GM18951 (cell line): ENCODE results near the gene ATXN7L1.

Source experiments
- POLR2A ChIP-seq: IDR thresholded peaks from 4 replicates; pipeline ENCODE4 v1.6.1; 2011; ENCODE audit warnings: mild to moderate bottlenecking; ENCODE audit not compliant: insufficient read length, insufficient read depth; ENCODE audit errors: extremely low read depth
- in situ Hi-C: fragments of 300-500 bp; cut with MboI; formaldehyde crosslinking; loops from one replicate; pipeline ENCODE4 v1.12.0; 2022; ENCODE audit warnings: low sequenced_read_pairs, mixed read lengths, inconsistent platforms; ENCODE audit not compliant: unreplicated experiment

The ATXN7L1 gene

GRCh38 chr7:105656922-105657521, 219.4 kb downstream of the ATXN7L1 start:
- no peak for TF ChIP-seq POLR2A
- in situ Hi-C loops, result loop anchor here (25.0 kb wide), 1 partner anchor 505 kb away; no protein-coding TSS in a partner anchor

- in situ Hi-C loops, result loop anchor here (25.0 kb wide), 1 partner anchor 507 kb away; no protein-coding TSS in a partner anchor
- no peak for TF ChIP-seq POLR2A
Measured at GRCh38 chr7:105655500-105656380, 220.7 kb downstream of the ATXN7L1 start.

- in situ Hi-C loops, result loop anchor here (25.0 kb wide), 1 partner anchor 507 kb away; no protein-coding TSS in a partner anchor
- TF ChIP-seq POLR2A, result no peak
Measured at GRCh38 chr7:105655067-105655466, 221.3 kb downstream of the ATXN7L1 start.

- TF ChIP-seq POLR2A, result no peak
- in situ Hi-C loops, result loop anchor here (25.0 kb wide), 1 partner anchor 508 kb away; no protein-coding TSS in a partner anchor
Measured at GRCh38 chr7:105654095-105654686, 222.2 kb downstream of the ATXN7L1 start.

GRCh38 chr7:105653441-105654005, 222.9 kb downstream of the ATXN7L1 start:
- TF ChIP-seq POLR2A, result no peak
- in situ Hi-C loops, result loop anchor here (25.0 kb wide), 1 partner anchor 509 kb away; no protein-coding TSS in a partner anchor

- in situ Hi-C loops, result loop anchor here (25.0 kb wide), 1 partner anchor 510 kb away; no protein-coding TSS in a partner anchor
- no peak for TF ChIP-seq POLR2A
Measured at GRCh38 chr7:105652359-105652993, 223.9 kb downstream of the ATXN7L1 start.

GRCh38 chr7:105651798-105652197, 224.6 kb downstream of the ATXN7L1 start:
- in situ Hi-C loops, result loop anchor here (25.0 kb wide), 1 partner anchor 511 kb away; no protein-coding TSS in a partner anchor

GRCh38 chr7:105650382-105650970, 225.9 kb downstream of the ATXN7L1 start:
- in situ Hi-C loops, result loop anchor here (25.0 kb wide), 1 partner anchor 512 kb away; no protein-coding TSS in a partner anchor
- TF ChIP-seq POLR2A, result no peak

More at GRCh38 chr7:105651798-105652197, 224.6 kb downstream of the ATXN7L1 start:
- TF ChIP-seq POLR2A, result no peak

GRCh38 chr7:105649727-105650381, 226.5 kb downstream of the ATXN7L1 start:
- TF ChIP-seq POLR2A, result no peak
- in situ Hi-C loops, result loop anchor here (25.0 kb wide), 1 partner anchor 512 kb away; no protein-coding TSS in a partner anchor

GRCh38 chr7:105648561-105649401, 227.6 kb downstream of the ATXN7L1 start:
- TF ChIP-seq POLR2A, result no peak
- in situ Hi-C loops, result no loop called here

- in situ Hi-C loops, result no loop called here
- TF ChIP-seq POLR2A, result no peak
Measured at GRCh38 chr7:105647591-105647990, 228.8 kb downstream of the ATXN7L1 start.

- no peak for TF ChIP-seq POLR2A
- in situ Hi-C loops, result no loop called here
Measured at GRCh38 chr7:105644937-105645336, 231.5 kb downstream of the ATXN7L1 start.
